GM19468 (cell line): ENCODE measurements around the gene HERC2.
"Not testable (repeated sequence)": the region's sequence is repeated elsewhere in the genome, so short reads cannot be mapped to it uniquely, and the experiment has no call there.

Experiments used
- ATAC-seq: cut with Tn5 transposase; IDR thresholded peaks from one replicate; pipeline ENCODE4 v1.9.1; 2021; ENCODE audit warnings: mild to moderate bottlenecking, moderate library complexity, moderate number of reproducible peaks; ENCODE audit not compliant: unreplicated experiment; ENCODE audit errors: extremely low read depth

The HERC2 gene, protein sequence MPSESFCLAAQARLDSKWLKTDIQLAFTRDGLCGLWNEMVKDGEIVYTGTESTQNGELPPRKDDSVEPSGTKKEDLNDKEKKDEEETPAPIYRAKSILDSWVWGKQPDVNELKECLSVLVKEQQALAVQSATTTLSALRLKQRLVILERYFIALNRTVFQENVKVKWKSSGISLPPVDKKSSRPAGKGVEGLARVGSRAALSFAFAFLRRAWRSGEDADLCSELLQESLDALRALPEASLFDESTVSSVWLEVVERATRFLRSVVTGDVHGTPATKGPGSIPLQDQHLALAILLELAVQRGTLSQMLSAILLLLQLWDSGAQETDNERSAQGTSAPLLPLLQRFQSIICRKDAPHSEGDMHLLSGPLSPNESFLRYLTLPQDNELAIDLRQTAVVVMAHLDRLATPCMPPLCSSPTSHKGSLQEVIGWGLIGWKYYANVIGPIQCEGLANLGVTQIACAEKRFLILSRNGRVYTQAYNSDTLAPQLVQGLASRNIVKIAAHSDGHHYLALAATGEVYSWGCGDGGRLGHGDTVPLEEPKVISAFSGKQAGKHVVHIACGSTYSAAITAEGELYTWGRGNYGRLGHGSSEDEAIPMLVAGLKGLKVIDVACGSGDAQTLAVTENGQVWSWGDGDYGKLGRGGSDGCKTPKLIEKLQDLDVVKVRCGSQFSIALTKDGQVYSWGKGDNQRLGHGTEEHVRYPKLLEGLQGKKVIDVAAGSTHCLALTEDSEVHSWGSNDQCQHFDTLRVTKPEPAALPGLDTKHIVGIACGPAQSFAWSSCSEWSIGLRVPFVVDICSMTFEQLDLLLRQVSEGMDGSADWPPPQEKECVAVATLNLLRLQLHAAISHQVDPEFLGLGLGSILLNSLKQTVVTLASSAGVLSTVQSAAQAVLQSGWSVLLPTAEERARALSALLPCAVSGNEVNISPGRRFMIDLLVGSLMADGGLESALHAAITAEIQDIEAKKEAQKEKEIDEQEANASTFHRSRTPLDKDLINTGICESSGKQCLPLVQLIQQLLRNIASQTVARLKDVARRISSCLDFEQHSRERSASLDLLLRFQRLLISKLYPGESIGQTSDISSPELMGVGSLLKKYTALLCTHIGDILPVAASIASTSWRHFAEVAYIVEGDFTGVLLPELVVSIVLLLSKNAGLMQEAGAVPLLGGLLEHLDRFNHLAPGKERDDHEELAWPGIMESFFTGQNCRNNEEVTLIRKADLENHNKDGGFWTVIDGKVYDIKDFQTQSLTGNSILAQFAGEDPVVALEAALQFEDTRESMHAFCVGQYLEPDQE (N-terminal part only)

GRCh38 chr15:28322129-28322588, at the start of gene HERC2:
TSS of gene HERC2 (minus strand) at chr15:28322179. CDS start at chr15:28321433, 746 bp downstream.
- ATAC-seq: not testable (repeated sequence)

GRCh38 chr15:28365502-28365901, 43.5 kb upstream of the HERC2 start:
- not testable (repeated sequence) for ATAC-seq

GRCh38 chr15:28357984-28358383, 36.0 kb upstream of the HERC2 start, which contains the start of gene GOLGA6L24:
TSS of gene GOLGA6L24 (minus strand) at chr15:28358084. CDS start at chr15:28358023, 61 bp downstream.
- ATAC-seq: not testable (repeated sequence)

DNA sequence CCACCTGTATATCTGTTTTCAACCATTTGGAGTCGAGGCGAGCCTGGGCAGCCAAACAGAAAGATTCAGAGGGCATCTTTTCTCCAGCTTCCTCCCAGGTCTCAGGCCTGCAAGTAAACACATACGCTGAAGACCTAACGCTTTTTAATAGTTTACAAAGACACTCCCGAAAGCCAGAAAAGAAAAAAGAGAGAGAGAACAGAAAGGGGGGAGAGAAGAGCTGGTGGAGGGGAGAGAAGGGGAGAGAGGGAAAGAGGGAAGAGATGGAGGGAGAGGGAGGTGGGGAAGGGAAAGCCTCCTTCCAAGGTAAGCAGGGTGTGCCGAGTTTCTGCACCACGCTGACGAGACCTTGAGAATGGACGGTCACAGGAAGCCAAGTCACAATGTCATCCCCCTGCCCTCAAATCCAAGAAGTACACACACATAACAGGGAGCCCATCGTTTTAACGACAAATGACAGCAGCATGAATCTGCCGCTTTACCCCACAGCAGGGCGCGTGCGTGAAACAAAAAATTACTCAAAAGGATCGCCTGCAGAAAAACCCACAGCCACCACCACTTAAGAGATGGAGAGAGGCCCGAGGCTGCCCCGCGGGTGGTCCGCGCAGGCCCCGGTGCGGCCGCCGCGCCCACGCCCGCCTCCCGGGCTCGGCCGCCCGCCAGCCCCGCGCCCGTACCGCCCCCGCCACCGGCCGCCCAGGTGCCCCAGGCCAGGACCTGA, 461 bp downstream of the HERC2 start:
- ATAC-seq: not testable (repeated sequence)

DNA sequence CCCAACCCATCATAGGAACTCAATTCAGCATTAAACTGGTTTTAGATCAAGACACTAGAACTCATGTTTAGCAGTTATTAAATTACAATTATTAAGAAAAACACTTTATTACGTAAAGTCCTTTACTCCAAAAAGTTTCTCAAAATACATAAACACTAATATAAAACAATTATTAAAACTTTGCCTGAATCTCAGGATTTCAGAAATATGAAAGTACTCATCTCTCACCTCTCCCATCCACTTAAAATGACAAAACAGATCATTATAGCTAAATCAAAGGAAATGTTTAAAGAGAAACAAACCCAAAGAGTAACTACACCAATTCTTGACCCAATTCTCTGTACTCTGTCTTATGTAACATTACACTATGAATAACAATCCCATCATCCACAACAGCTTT, 2.3 kb downstream of the HERC2 start:
- not testable (repeated sequence) for ATAC-seq

DNA sequence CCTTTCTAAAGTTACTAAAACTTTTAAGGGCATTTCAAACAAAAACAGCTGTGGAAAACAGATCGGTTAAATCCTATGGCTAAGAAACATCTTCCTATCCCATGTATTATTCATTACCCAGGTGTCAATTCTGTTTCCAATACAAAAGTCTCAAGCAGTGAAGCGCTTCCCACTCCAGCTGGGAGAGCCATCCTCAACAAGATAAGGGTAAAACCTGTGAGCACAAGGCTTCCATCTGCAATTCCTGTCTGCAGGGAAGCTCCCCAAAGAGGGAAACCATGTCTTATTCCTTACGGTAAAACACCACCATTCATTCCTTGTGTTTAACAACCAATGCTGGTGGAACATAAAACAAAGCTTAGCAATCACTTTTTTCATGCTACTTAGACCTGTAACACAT, 3.2 kb downstream of the HERC2 start:
- not testable (repeated sequence) for ATAC-seq

GRCh38 chr15:28318122-28318521, 3.9 kb downstream of the HERC2 start:
- not testable (repeated sequence) for ATAC-seq

- not testable (repeated sequence) for ATAC-seq
These were observed 5.0 kb downstream of the HERC2 start for GRCh38 chr15:28316958-28317357.

- ATAC-seq: not testable (repeated sequence)
These were observed 11.5 kb downstream of the HERC2 start for GRCh38 chr15:28310454-28310853.

GRCh38 chr15:28308718-28309117, 13.3 kb downstream of the HERC2 start:
- not testable (repeated sequence) for ATAC-seq

DNA sequence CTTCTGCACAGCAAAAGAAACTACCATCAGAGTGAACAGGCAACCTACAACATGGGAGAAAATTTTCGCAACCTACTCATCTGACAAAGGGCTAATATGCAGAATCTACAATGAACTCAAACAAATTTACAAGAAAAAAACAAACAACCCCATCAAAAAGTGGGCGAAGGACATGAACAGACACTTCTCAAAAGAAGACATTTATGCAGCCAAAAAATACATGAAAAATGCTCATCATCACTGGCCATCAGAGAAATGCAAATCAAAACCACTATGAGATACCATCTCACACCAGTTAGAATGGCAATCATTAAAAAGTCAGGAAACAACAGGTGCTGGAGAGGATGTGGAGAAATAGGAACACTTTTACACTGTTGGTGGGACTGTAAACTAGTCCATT, 16.3 kb downstream of the HERC2 start:
- not testable (repeated sequence) for ATAC-seq

- not testable (repeated sequence) for ATAC-seq
These were observed 24.5 kb downstream of the HERC2 start for GRCh38 chr15:28297434-28297833.

DNA sequence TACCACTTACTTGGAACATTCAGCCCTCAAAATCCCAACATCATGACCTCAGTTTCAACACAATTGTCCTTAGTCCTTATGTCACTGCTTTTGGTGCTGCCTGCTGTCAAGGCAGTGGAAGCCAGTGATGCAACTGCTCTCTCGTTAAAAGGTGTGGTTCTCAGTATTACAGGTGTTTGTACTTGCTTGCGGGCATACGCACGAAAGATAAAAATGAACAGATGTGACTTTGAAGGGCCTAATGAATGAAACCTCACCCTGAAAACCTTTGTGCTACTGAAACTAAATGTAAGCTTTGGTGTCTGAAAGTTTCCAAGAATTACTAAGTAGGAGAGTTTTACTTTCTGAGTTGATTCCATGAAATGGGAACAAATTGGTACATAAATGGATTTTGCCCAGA, 25.2 kb downstream of the HERC2 start:
- not testable (repeated sequence) for ATAC-seq

GRCh38 chr15:28295009-28295563, 26.9 kb downstream of the HERC2 start:
- ATAC-seq: not testable (repeated sequence)

DNA sequence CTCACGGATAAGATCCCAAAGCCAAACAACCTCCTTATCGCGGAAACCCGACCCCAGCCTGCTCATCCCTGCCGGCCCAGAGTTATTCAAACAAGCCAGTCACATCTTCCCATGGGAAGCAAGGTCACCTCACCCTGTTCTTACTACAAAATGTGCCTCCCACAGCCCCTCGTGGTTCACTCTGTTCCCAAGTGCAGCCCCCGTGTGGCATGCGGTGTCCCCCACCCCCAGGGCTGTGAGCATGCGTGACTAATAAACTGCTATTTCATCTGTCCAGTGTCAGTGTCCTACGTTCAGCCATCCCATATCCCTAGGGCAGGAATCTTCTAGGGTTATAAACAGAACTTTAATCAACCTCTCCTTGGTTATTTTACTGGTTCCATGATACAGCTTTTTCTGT, 27.4 kb downstream of the HERC2 start:
- ATAC-seq: not testable (repeated sequence)

- ATAC-seq: no peak
These were observed 32.1 kb downstream of the HERC2 start for GRCh38 chr15:28289694-28290463.

GRCh38 chr15:28288830-28289693, 32.9 kb downstream of the HERC2 start:
- peak; percentile 23 for ATAC-seq
